ENCODE measurements around the gene MKI67.

Gene MKI67

GRCh38 chr10:128098631-128099030 is 27.6 kb downstream of the MKI67 start:
- WGBS, 2 donors (ENCODE audit: extremely low coverage in 2 of 2, insufficient read length in 2 of 2, insufficient replicate concordance in 1 of 2) = no CpG with 5 or more reads among the region's 10 CpGs

GRCh38 chr10:128097783-128098182 is 28.4 kb downstream of the MKI67 start:
- peaks cover 48 to 72% of the 10 kb centered on the region in 2 donors for H3K36me3 ChIP-seq (replicated peaks in 1 of 2; ENCODE audit: control insufficient read depth in 2 of 2, insufficient read depth in 2 of 2, low read length in 2 of 2)
- H3K14ac ChIP-seq (ENCODE audit: low read length) = no peak overlapping the region
- no CpG with 5 or more reads among the region's 8 CpGs for WGBS, 2 donors (ENCODE audit: extremely low coverage in 2 of 2, insufficient read length in 2 of 2, insufficient replicate concordance in 1 of 2)

More at GRCh38 chr10:128098631-128099030, 27.6 kb downstream of the MKI67 start:
- Histone ChIP-seq H3K4me1 (ENCODE audit: control insufficient read depth in 2 of 2, insufficient read depth in 1 of 2, low read depth in 1 of 2, low read length in 2 of 2) (peaks cover 0 to 2% of the 10 kb centered on the region in 2 donors), H2AK5ac (ENCODE audit: low read depth, low read length) (no peak overlapping the region), H3K79me1 (ENCODE audit: low read depth, low read length) (peaks cover 2% of the 10 kb centered on the region), H2BK12ac (ENCODE audit: low read length) (no peak overlapping the region), H4K8ac (ENCODE audit: low read depth, low read length) (no peak overlapping the region), H2BK5ac (ENCODE audit: low read length) (no peak overlapping the region), H3K4me2 (ENCODE audit: insufficient read depth, low read length, poor library complexity, severe bottlenecking) (no peak overlapping the region), H3K27me3 (ENCODE audit: control insufficient read depth in 3 of 3, insufficient read depth in 3 of 3, low read depth in 1 of 3, low read length in 3 of 3) (no peaks in the 10 kb centered on the region), H3K4ac (ENCODE audit: low read length) (no peak overlapping the region), H3K9me3 (replicated peaks in 1 of 2; ENCODE audit: control insufficient read depth in 2 of 2, insufficient read depth in 1 of 2, low read depth in 1 of 2, low read length in 2 of 2) (peaks cover 0 to 2% of the 10 kb centered on the region in 2 donors), H3K4me3 (ENCODE audit: low read length in 2 of 2) (no peak overlapping the region), H2BK120ac (ENCODE audit: low read depth, low read length) (no peak overlapping the region), H3K18ac (ENCODE audit: low read length) (no peak overlapping the region), H2AFZ (ENCODE audit: low read length) (no peak overlapping the region), H3K27ac (replicated peaks; ENCODE audit: low read length) (no peak overlapping the region), H3K36me3 (replicated peaks in 1 of 2; ENCODE audit: control insufficient read depth in 2 of 2, insufficient read depth in 2 of 2, low read length in 2 of 2) (peaks cover 56 to 81% of the 10 kb centered on the region in 2 donors), H2BK15ac (ENCODE audit: low read length) (no peak overlapping the region), H3K23ac (ENCODE audit: low read depth, low read length, poor library complexity) (no peak overlapping the region), H3K9ac (ENCODE audit: low read depth, low read length, poor library complexity) (no peak overlapping the region), H4K91ac (ENCODE audit: low read depth, low read length, poor library complexity) (no peak overlapping the region), H3K14ac (ENCODE audit: low read length) (no peak overlapping the region)
- DNase-seq (ENCODE audit: low spot score) = no peak

GRCh38 chr10:128096486-128097199 is 29.6 kb downstream of the MKI67 start:
- H3K4ac ChIP-seq (ENCODE audit: low read length) = no peak overlapping the region
- no peak overlapping the region for H3K27ac ChIP-seq (replicated peaks; ENCODE audit: low read length)
- H3K4me2 ChIP-seq (ENCODE audit: insufficient read depth, low read length, poor library complexity, severe bottlenecking) = no peak overlapping the region
- H3K4me3 ChIP-seq (ENCODE audit: low read length in 2 of 2) = no peak overlapping the region
- no peak overlapping the region for H2AK5ac ChIP-seq (ENCODE audit: low read depth, low read length)
- H4K8ac ChIP-seq (ENCODE audit: low read depth, low read length) = no peak overlapping the region
- H3K9me3 ChIP-seq (replicated peaks in 1 of 2; ENCODE audit: control insufficient read depth in 2 of 2, insufficient read depth in 1 of 2, low read depth in 1 of 2, low read length in 2 of 2) = peaks cover 0 to 2% of the 10 kb centered on the region in 2 donors
- H3K9ac ChIP-seq (ENCODE audit: low read depth, low read length, poor library complexity) = no peak overlapping the region
- no peak overlapping the region for H2AFZ ChIP-seq (ENCODE audit: low read length)
- H3K79me1 ChIP-seq (ENCODE audit: low read depth, low read length) = no peaks in the 10 kb centered on the region
- no peak overlapping the region for H3K14ac ChIP-seq (ENCODE audit: low read length)
- H3K23ac ChIP-seq (ENCODE audit: low read depth, low read length, poor library complexity) = no peak overlapping the region
- no peak overlapping the region for H2BK12ac ChIP-seq (ENCODE audit: low read length)
- H4K91ac ChIP-seq (ENCODE audit: low read depth, low read length, poor library complexity) = no peak overlapping the region
- H3K18ac ChIP-seq (ENCODE audit: low read length) = no peak overlapping the region
- no peak for DNase-seq (ENCODE audit: low spot score)
- peaks cover 43 to 61% of the 10 kb centered on the region in 2 donors for H3K36me3 ChIP-seq (replicated peaks in 1 of 2; ENCODE audit: control insufficient read depth in 2 of 2, insufficient read depth in 2 of 2, low read length in 2 of 2)
- no peak overlapping the region for H2BK120ac ChIP-seq (ENCODE audit: low read depth, low read length)
- peaks cover 0 to 2% of the 10 kb centered on the region in 2 donors for H3K4me1 ChIP-seq (ENCODE audit: control insufficient read depth in 2 of 2, insufficient read depth in 1 of 2, low read depth in 1 of 2, low read length in 2 of 2)
- H2BK5ac ChIP-seq (ENCODE audit: low read length) = no peak overlapping the region
- WGBS, 2 donors (ENCODE audit: extremely low coverage in 2 of 2, insufficient read length in 2 of 2, insufficient replicate concordance in 1 of 2) = no CpG with 5 or more reads among the region's 5 CpGs
- H2BK15ac ChIP-seq (ENCODE audit: low read length) = no peak overlapping the region
- no peaks in the 10 kb centered on the region for H3K27me3 ChIP-seq (ENCODE audit: control insufficient read depth in 3 of 3, insufficient read depth in 3 of 3, low read depth in 1 of 3, low read length in 3 of 3)

More at GRCh38 chr10:128097783-128098182, 28.4 kb downstream of the MKI67 start:
- no peak overlapping the region for H4K8ac ChIP-seq (ENCODE audit: low read depth, low read length)
- DNase-seq (ENCODE audit: low spot score) = no peak
- H3K9me3 ChIP-seq (replicated peaks in 1 of 2; ENCODE audit: control insufficient read depth in 2 of 2, insufficient read depth in 1 of 2, low read depth in 1 of 2, low read length in 2 of 2) = peaks cover 0 to 2% of the 10 kb centered on the region in 2 donors
- no peak overlapping the region for H3K23ac ChIP-seq (ENCODE audit: low read depth, low read length, poor library complexity)
- no peaks in the 10 kb centered on the region for H3K79me1 ChIP-seq (ENCODE audit: low read depth, low read length)
- H4K91ac ChIP-seq (ENCODE audit: low read depth, low read length, poor library complexity) = no peak overlapping the region
- H2BK15ac ChIP-seq (ENCODE audit: low read length) = no peak overlapping the region
- H3K4me3 ChIP-seq (ENCODE audit: low read length in 2 of 2) = no peak overlapping the region
- peaks cover 0 to 2% of the 10 kb centered on the region in 2 donors for H3K4me1 ChIP-seq (ENCODE audit: control insufficient read depth in 2 of 2, insufficient read depth in 1 of 2, low read depth in 1 of 2, low read length in 2 of 2)
- H2AFZ ChIP-seq (ENCODE audit: low read length) = no peak overlapping the region
- no peak overlapping the region for H3K27ac ChIP-seq (replicated peaks; ENCODE audit: low read length)
- no peak overlapping the region for H2BK5ac ChIP-seq (ENCODE audit: low read length)
- H3K4me2 ChIP-seq (ENCODE audit: insufficient read depth, low read length, poor library complexity, severe bottlenecking) = no peak overlapping the region
- H3K4ac ChIP-seq (ENCODE audit: low read length) = no peak overlapping the region
- no peak overlapping the region for H2BK12ac ChIP-seq (ENCODE audit: low read length)
- no peak overlapping the region for H3K9ac ChIP-seq (ENCODE audit: low read depth, low read length, poor library complexity)
- H3K18ac ChIP-seq (ENCODE audit: low read length) = no peak overlapping the region
- H2AK5ac ChIP-seq (ENCODE audit: low read depth, low read length) = no peak overlapping the region
- H3K27me3 ChIP-seq (ENCODE audit: control insufficient read depth in 3 of 3, insufficient read depth in 3 of 3, low read depth in 1 of 3, low read length in 3 of 3) = no peaks in the 10 kb centered on the region
- no peak overlapping the region for H2BK120ac ChIP-seq (ENCODE audit: low read depth, low read length)

GRCh38 chr10:128095753-128096469 is 30.3 kb downstream of the MKI67 start:
- Histone ChIP-seq H3K23ac (ENCODE audit: low read depth, low read length, poor library complexity) (no peak overlapping the region), H2BK12ac (ENCODE audit: low read length) (no peak overlapping the region), H3K9me3 (replicated peaks in 1 of 2; ENCODE audit: control insufficient read depth in 2 of 2, insufficient read depth in 1 of 2, low read depth in 1 of 2, low read length in 2 of 2) (peaks cover 0 to 2% of the 10 kb centered on the region in 2 donors), H3K4me1 (ENCODE audit: control insufficient read depth in 2 of 2, insufficient read depth in 1 of 2, low read depth in 1 of 2, low read length in 2 of 2) (peaks cover 0 to 2% of the 10 kb centered on the region in 2 donors), H3K18ac (ENCODE audit: low read length) (no peak overlapping the region), H3K14ac (ENCODE audit: low read length) (no peak overlapping the region), H3K4me3 (ENCODE audit: low read length in 2 of 2) (no peak overlapping the region), H3K79me1 (ENCODE audit: low read depth, low read length) (no peaks in the 10 kb centered on the region), H2BK5ac (ENCODE audit: low read length) (no peak overlapping the region), H2BK120ac (ENCODE audit: low read depth, low read length) (no peak overlapping the region), H4K91ac (ENCODE audit: low read depth, low read length, poor library complexity) (no peak overlapping the region), H2AK5ac (ENCODE audit: low read depth, low read length) (no peak overlapping the region), H3K27ac (replicated peaks; ENCODE audit: low read length) (no peak overlapping the region), H2AFZ (ENCODE audit: low read length) (no peak overlapping the region), H4K8ac (ENCODE audit: low read depth, low read length) (no peak overlapping the region), H3K4me2 (ENCODE audit: insufficient read depth, low read length, poor library complexity, severe bottlenecking) (no peak overlapping the region), H3K4ac (ENCODE audit: low read length) (no peak overlapping the region), H3K9ac (ENCODE audit: low read depth, low read length, poor library complexity) (no peak overlapping the region), H3K36me3 (replicated peaks in 1 of 2; ENCODE audit: control insufficient read depth in 2 of 2, insufficient read depth in 2 of 2, low read length in 2 of 2) (peaks cover 37 to 53% of the 10 kb centered on the region in 2 donors), H3K27me3 (ENCODE audit: control insufficient read depth in 3 of 3, insufficient read depth in 3 of 3, low read depth in 1 of 3, low read length in 3 of 3) (no peaks in the 10 kb centered on the region), H2BK15ac (ENCODE audit: low read length) (no peak overlapping the region)
- no peak for DNase-seq (ENCODE audit: low spot score)
- WGBS, 2 donors (ENCODE audit: extremely low coverage in 2 of 2, insufficient read length in 2 of 2, insufficient replicate concordance in 1 of 2) = no CpG with 5 or more reads among the region's 11 CpGs
